ENCODE data around the gene ZFP57. TPM values are rescaled to one million over a fixed set of nuclear protein-coding genes. Genes with fewer than 3 reads are reported as not detected.

The ZFP57 gene
- total RNA-seq, 1 experiment from 2014 or later: not detected

DNA sequence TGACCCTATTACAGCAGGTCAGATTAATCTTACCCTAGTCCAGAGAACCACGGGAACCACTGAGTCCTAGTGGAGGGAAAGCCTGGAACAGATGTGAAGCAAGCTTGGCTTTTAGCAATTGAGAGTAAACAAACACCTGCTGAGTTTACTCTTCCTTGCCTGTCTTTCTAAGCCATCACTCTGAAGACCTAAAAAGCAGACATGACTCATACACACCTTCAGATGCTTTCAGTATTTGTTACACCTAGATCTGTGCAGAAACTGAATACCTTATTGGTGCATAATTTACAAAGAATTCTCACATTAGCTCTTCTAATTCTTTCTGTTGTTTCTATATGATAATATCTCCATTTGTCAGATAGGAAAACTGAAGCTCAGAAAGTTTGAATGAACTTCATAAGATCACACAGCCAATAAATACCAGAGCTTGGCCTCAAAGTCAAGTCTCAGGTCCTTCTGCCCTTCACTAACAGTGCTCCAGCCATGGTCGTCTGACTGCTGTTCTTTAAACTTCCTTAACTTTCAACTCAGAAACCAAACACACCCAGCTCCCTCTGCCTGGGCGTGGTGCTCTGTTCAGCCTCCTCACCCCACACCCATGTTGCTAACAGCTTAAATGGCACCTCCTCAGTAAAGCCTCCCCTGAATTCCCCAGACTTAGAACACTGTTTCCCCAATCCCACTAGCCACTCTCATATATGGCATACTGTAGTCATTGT is 39.4 kb downstream of the ZFP57 start:
- Mint-ChIP-seq H3K4me1 (ENCODE audit: low read depth, unreplicated experiment) (no peaks in the 10 kb centered on the region), H3K27ac (ENCODE audit: unreplicated experiment) (no peak overlapping the region), H3K9me3 (ENCODE audit: unreplicated experiment) (no peaks in the 10 kb centered on the region), H3K4me3 (ENCODE audit: unreplicated experiment) (no peak overlapping the region), H3K27me3 (ENCODE audit: insufficient read depth, unreplicated experiment) (peaks cover 3% of the 10 kb centered on the region), H3K36me3 (ENCODE audit: insufficient read depth, unreplicated experiment) (no peaks in the 10 kb centered on the region)
- intact Hi-C loops (cut with micrococcal nuclease; ENCODE audit: unreplicated experiment): no loop called here
- ChIA-PET POLR2A (no interaction called here), CTCF (interaction anchor here (0.8 to 1.3 kb wide), 3 partner anchors 8 to 12 kb away, joined by 4 to 6 read pairs (median 5); partner anchors contain the start of gene GABBR1)
- BruUV-seq (replicated peaks): no TSS peak
- TF ChIP-seq, protein P1, sequence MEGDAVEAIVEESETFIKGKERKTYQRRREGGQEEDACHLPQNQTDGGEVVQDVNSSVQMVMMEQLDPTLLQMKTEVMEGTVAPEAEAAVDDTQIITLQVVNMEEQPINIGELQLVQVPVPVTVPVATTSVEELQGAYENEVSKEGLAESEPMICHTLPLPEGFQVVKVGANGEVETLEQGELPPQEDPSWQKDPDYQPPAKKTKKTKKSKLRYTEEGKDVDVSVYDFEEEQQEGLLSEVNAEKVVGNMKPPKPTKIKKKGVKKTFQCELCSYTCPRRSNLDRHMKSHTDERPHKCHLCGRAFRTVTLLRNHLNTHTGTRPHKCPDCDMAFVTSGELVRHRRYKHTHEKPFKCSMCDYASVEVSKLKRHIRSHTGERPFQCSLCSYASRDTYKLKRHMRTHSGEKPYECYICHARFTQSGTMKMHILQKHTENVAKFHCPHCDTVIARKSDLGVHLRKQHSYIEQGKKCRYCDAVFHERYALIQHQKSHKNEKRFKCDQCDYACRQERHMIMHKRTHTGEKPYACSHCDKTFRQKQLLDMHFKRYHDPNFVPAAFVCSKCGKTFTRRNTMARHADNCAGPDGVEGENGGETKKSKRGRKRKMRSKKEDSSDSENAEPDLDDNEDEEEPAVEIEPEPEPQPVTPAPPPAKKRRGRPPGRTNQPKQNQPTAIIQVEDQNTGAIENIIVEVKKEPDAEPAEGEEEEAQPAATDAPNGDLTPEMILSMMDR (IDR thresholded peaks at IDR 0.05; ENCODE audit: insufficient read depth in 1 of 2, low read depth in 1 of 2, low read length in 1 of 2, severe bottlenecking in 1 of 2, unreplicated experiment in 1 of 2): no peak
- no peaks in the 10 kb centered on the region for H3K27me3 ChIP-seq (replicated peaks; ENCODE audit: control insufficient read depth, insufficient read depth, low read length)
- H3K4me1 ChIP-seq: no peaks in the 10 kb centered on the region
- DNase-seq: no peak
- H3K36me3 ChIP-seq (ENCODE audit: control insufficient read depth, insufficient read depth, low read length): no peaks in the 10 kb centered on the region
- H3K9me3 ChIP-seq: no peaks in the 10 kb centered on the region
- no peak overlapping the region for H3K4me3 ChIP-seq (ENCODE audit: low read depth, low read length)

DNA sequence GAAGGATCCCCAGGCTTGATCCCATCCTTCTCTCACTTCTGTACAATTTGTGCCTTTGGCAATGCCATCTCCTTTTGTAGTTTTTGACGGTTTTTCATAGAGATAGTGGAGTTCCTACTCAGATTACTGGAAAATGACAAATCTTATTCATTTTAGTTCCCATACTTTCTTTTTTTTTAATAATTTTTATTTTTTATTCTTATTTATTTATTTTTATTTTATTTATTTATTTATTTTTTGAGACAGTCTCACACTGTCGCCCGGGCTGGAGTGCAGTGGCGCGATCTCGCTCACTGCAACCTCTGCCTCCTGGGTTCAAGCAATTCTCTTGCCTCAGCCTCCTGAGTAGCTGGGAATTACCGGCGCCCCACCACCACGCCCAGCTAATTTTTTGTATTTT is 43.7 kb downstream of the ZFP57 start:
- intact Hi-C loops (cut with micrococcal nuclease; ENCODE audit: unreplicated experiment): no loop called here
- Mint-ChIP-seq H3K9me3 (ENCODE audit: unreplicated experiment) (no peaks in the 10 kb centered on the region), H3K36me3 (ENCODE audit: insufficient read depth, unreplicated experiment) (no peaks in the 10 kb centered on the region), H3K27ac (ENCODE audit: unreplicated experiment) (no peak overlapping the region), H3K4me3 (ENCODE audit: unreplicated experiment) (no peak overlapping the region), H3K4me1 (ENCODE audit: low read depth, unreplicated experiment) (peaks cover 7% of the 10 kb centered on the region), H3K27me3 (ENCODE audit: insufficient read depth, unreplicated experiment) (peaks cover 8% of the 10 kb centered on the region)
- Histone ChIP-seq H3K36me3 (ENCODE audit: control insufficient read depth, insufficient read depth, low read length) (no peaks in the 10 kb centered on the region), H3K27me3 (replicated peaks; ENCODE audit: control insufficient read depth, insufficient read depth, low read length) (no peaks in the 10 kb centered on the region), H3K9me3 (no peaks in the 10 kb centered on the region), H3K4me3 (ENCODE audit: low read depth, low read length) (no peak overlapping the region), H3K4me1 (no peaks in the 10 kb centered on the region)
- CTCF ChIA-PET: no interaction called here
- no peak for DNase-seq
- POLR2A ChIA-PET: no interaction called here
- TF ChIP-seq, protein P1 (IDR thresholded peaks at IDR 0.05; ENCODE audit: insufficient read depth in 1 of 2, low read depth in 1 of 2, low read length in 1 of 2, severe bottlenecking in 1 of 2, unreplicated experiment in 1 of 2): no peak
- no TSS peak for BruUV-seq (replicated peaks)

DNA sequence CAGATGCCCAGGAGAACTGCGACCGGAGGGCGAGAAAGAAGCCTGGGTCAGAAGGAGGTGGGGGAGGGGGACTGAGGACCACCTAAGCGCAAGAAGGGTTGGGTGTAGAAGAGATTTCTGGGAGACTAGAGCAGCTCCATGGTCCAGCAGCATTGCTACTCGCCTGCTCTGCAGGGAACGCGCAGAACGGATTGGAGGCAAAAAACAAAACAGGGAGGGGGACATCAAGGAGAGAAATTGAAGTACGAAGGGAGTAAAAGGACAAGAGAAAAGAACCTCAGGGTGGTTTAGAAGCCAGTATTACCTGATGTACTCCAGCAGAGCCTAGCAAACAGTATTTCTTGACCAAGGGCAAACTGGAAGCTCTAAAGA is 47.4 kb downstream of the ZFP57 start:
- Mint-ChIP-seq H3K27ac (ENCODE audit: unreplicated experiment) (no peak overlapping the region), H3K27me3 (ENCODE audit: insufficient read depth, unreplicated experiment) (peaks cover 28% of the 10 kb centered on the region), H3K4me3 (ENCODE audit: unreplicated experiment) (peak overlapping the region; percentile 82), H3K4me1 (ENCODE audit: low read depth, unreplicated experiment) (peaks cover 14% of the 10 kb centered on the region), H3K36me3 (ENCODE audit: insufficient read depth, unreplicated experiment) (no peaks in the 10 kb centered on the region), H3K9me3 (ENCODE audit: unreplicated experiment) (no peaks in the 10 kb centered on the region)
- CTCF ChIA-PET: interaction anchor here (0.6 to 1.1 kb wide), 7 partner anchors 14 to 118 kb away, joined by 3 to 7 read pairs (median 4); no protein-coding TSS in a partner anchor
- no peaks in the 10 kb centered on the region for H3K36me3 ChIP-seq (ENCODE audit: control insufficient read depth, insufficient read depth, low read length)
- TF ChIP-seq, protein P1 (IDR thresholded peaks at IDR 0.05; ENCODE audit: insufficient read depth in 1 of 2, low read depth in 1 of 2, low read length in 1 of 2, severe bottlenecking in 1 of 2, unreplicated experiment in 1 of 2): no peak
- no peak for DNase-seq
- no peaks in the 10 kb centered on the region for H3K27me3 ChIP-seq (replicated peaks; ENCODE audit: control insufficient read depth, insufficient read depth, low read length)
- peak overlapping the region; percentile 58 for H3K4me3 ChIP-seq (ENCODE audit: low read depth, low read length)
- BruUV-seq (replicated peaks): no TSS peak
- H3K4me1 ChIP-seq: 0 out of 2 replicates have a peak, but pooled peaks cover 5% of the 10 kb centered on the region
- POLR2A ChIA-PET: no interaction called here
- no peaks in the 10 kb centered on the region for H3K9me3 ChIP-seq
- intact Hi-C loops (cut with micrococcal nuclease; ENCODE audit: unreplicated experiment): no loop called here

Measured in Caco-2 (cell line).